K562 (cell line): ENCODE measurements around the gene HELZ. TPM values are rescaled to one million over a fixed set of nuclear protein-coding genes. Genes with fewer than 3 reads are reported as not detected.
A peak's percentile ranks its signal among the peaks of the same experiment; 100 is the strongest.

ENCODE experiments used
- ATAC-seq: fragments of 200-7000 bp; cut with Tn5 transposase; 3 replicates; pipeline ENCODE4 v1.9.1; 2020; ENCODE audit warnings: moderate library complexity
- BruUV-seq: library from RNA; stranded (reverse); fragments of 400-500 nt; replicated peaks from 2 replicates; lab custom pipeline; 2021; lab: Mats Ljungman, UMichigan
- CTCF ChIA-PET: fragments of 300-600 bp; formaldehyde crosslinking; extraction: SDS; loops from one replicate; lab custom pipeline; 2021; ENCODE audit warnings: low intra/inter-chr PET ratio; lab: Yijun Ruan, JAX
- POLR2A ChIA-PET: fragments of 300-600, 350-650 bp; sonication (Branson Sonifier 250); formaldehyde crosslinking; extraction: SDS; loops from one replicate; lab custom pipeline; 2021; ENCODE audit warnings: antibody characterized with exemption, inconsistent platforms; lab: Yijun Ruan, JAX
- DNase-seq, 4 experiments: peaks; one replicate each; pipeline versions ENCODE4 v3.0.0 to v3.0.0-alpha.2; 2011 to 2018; ENCODE audit warnings: low spot score in 3 of 4, mixed read lengths in 3 of 4; ENCODE audit errors: extremely low read depth in 1 of 4
- FAIRE-seq: peaks from 2 replicates; lab custom pipeline; 2011; peaks lifted over from hg19 to GRCh38; lab: Jason Lieb, UNC
- H2AFZ ChIP-seq: 2 replicates; pipeline ENCODE4 v1.6.0; 2011; ENCODE audit warnings: low read depth, low read length, control low read depth, inconsistent platforms
- H3K27ac ChIP-seq: fragments of 200-600 bp; 3 replicates; pipeline ENCODE4 v1.8.0; 2011; ENCODE audit warnings: low read depth, mild to moderate bottlenecking, control low read depth, inconsistent platforms, low read length, moderate library complexity, mixed read lengths; ENCODE audit errors: extremely low read depth
- H3K27me3 ChIP-seq, 2 experiments: fragments of 300-600 bp in 1 of 2; 2 replicates in 1 of 2; 3 replicates in 1 of 2; pipeline versions ENCODE4 v1.6.0 to v1.8.0; 2011; ENCODE audit warnings: inconsistent platforms in 2 of 2, low read length in 2 of 2, mild to moderate bottlenecking in 1 of 2, mixed read lengths in 1 of 2, moderate library complexity in 1 of 2; ENCODE audit not compliant: control insufficient read depth in 2 of 2, insufficient read depth in 2 of 2
- H3K36me3 ChIP-seq: fragments of 300-600 bp; 3 replicates; pipeline ENCODE4 v1.8.0; 2011; ENCODE audit warnings: mild to moderate bottlenecking, low read length, inconsistent platforms; ENCODE audit not compliant: control insufficient read depth, insufficient read depth
- H3K4me1 ChIP-seq, 2 experiments: fragments of 200-600 bp in 1 of 2; replicated peaks in 1 of 2; 2 replicates in 1 of 2; 3 replicates in 1 of 2; pipeline versions ENCODE4 v1.5.1 to v1.8.0; 2011; ENCODE audit warnings: inconsistent platforms in 2 of 2, low read length in 2 of 2, mild to moderate bottlenecking in 1 of 2, mixed read lengths in 1 of 2, moderate library complexity in 1 of 2; ENCODE audit not compliant: control insufficient read depth in 2 of 2, insufficient read depth in 2 of 2
- H3K4me2 ChIP-seq: 2 replicates; pipeline ENCODE4 v1.6.1; 2011; ENCODE audit warnings: low read length, control low read depth, inconsistent platforms, mixed read lengths; ENCODE audit not compliant: insufficient read depth
- H3K4me3 ChIP-seq: fragments of 200-600 bp; sonication (generic), shearing (Covaris generic); 2 replicates; pipeline ENCODE4 v1.5.1; 2016; ENCODE audit warnings: control low read depth, inconsistent platforms
- H3K79me2 ChIP-seq: fragments of 200-600 bp; 3 replicates; pipeline ENCODE4 v1.8.0; 2011; ENCODE audit warnings: low read length, inconsistent platforms; ENCODE audit not compliant: control insufficient read depth, insufficient read depth
- H3K9ac ChIP-seq, 2 experiments: 2 replicates each; pipeline versions ENCODE4 v1.6.0 to v1.6.1; 2011; ENCODE audit warnings: low read depth in 2 of 2, low read length in 2 of 2, control low read depth in 1 of 2, inconsistent platforms in 1 of 2, mild to moderate bottlenecking in 1 of 2, mixed read lengths in 1 of 2; ENCODE audit not compliant: insufficient read depth in 1 of 2
- H3K9me1 ChIP-seq: one replicate; pipeline ENCODE4 v1.6.0; 2011; ENCODE audit warnings: inconsistent platforms, mild to moderate bottlenecking, low read length, moderate library complexity; ENCODE audit not compliant: control insufficient read depth, insufficient read depth
- H3K9me3 ChIP-seq: replicated peaks from 2 replicates; pipeline ENCODE4 v1.5.1; 2011; ENCODE audit warnings: low read depth, low read length, inconsistent platforms; ENCODE audit not compliant: control insufficient read depth, insufficient read depth
- H4K20me1 ChIP-seq: replicated peaks from 2 replicates; pipeline ENCODE4 v1.6.1; 2011; ENCODE audit warnings: low read length, inconsistent platforms, mixed read lengths; ENCODE audit not compliant: control insufficient read depth, insufficient read depth
- ASH1L ChIP-seq: fragments of 450-650 bp; IDR thresholded peaks from 2 replicates; pipeline ENCODE4 v1.6.1; 2018; ENCODE audit warnings: borderline replicate concordance, mild to moderate bottlenecking, low read depth; ENCODE audit not compliant: partially characterized antibody
- CBFA2T3 ChIP-seq: fragments of 450-650 bp; IDR thresholded peaks from 2 replicates; pipeline ENCODE4 v1.6.1; 2017
- CEBPB ChIP-seq: fragments of 450-650 bp; IDR thresholded peaks from 2 replicates; pipeline ENCODE4 v1.6.1; 2016; ENCODE audit warnings: missing genetic modification characterization, missing compliant biosample characterization
- CEBPG ChIP-seq, 3 experiments: fragments of 200-800 bp in 1 of 3; sonication (Bioruptor generic) in 1 of 3; sonication (generic) in 1 of 3; formaldehyde crosslinking in 1 of 3; IDR thresholded peaks in 2 of 3; conservative IDR thresholded peaks in 1 of 3; 2 replicates each; pipeline versions ENCODE4 v1.6.1 to v1.8.0; 2016 to 2022; ENCODE audit warnings: missing compliant biosample characterization in 2 of 3, missing genetic modification characterization in 2 of 3, mild to moderate bottlenecking in 1 of 3, missing genetic modification reagents in 1 of 3
- FOXK1 ChIP-seq: sonication (generic); formaldehyde crosslinking; IDR thresholded peaks from 2 replicates; pipeline ENCODE4 v1.8.0; 2022; ENCODE audit warnings: missing genetic modification reagents, mild to moderate bottlenecking, borderline replicate concordance
- GATAD2A ChIP-seq: fragments of 450-650 bp; IDR thresholded peaks from 2 replicates; pipeline ENCODE4 v1.6.1; 2017
- NFIC ChIP-seq: fragments of 450-650 bp; IDR thresholded peaks from 2 replicates; pipeline ENCODE4 v1.6.1; 2017; ENCODE audit warnings: mild to moderate bottlenecking, inconsistent platforms
- SMARCE1 ChIP-seq: fragments of 450-650 bp; IDR thresholded peaks from 2 replicates; pipeline ENCODE4 v1.7.1; 2016; ENCODE audit warnings: mild to moderate bottlenecking
- XRCC4 ChIP-seq: IDR thresholded peaks from one replicate; pipeline ENCODE4 v1.6.1; 2011; ENCODE audit not compliant: insufficient read depth, insufficient read length; ENCODE audit errors: extremely low read depth
- WGBS: fragments of 100-300 bp; shearing (Covaris generic); methylation state at CpG from one replicate; pipeline ENCODE4 v1.1.6; 2016; ENCODE audit warnings: low coverage, mixed read lengths; ENCODE audit not compliant: insufficient coverage; ENCODE audit errors: missing lambda C conversion rate; 5-methylcytosine and 5-hydroxymethylcytosine counted together
- in situ Hi-C: fragments of 300-500 bp; cut with MboI; formaldehyde crosslinking; loops from 4 replicates; pipeline ENCODE4 v1.15.0; 2018; ENCODE audit warnings: inconsistent platforms, mixed read lengths
- intact Hi-C: fragments of 100-400 bp; cut with micrococcal nuclease; formaldehyde crosslinking; loops from 2 replicates; pipeline ENCODE4 v1.14.2; 2022
- polyA plus RNA-seq, 8 experiments: library from polyadenylated mRNA; depleted of rRNA in 4 of 8; stranded (reverse) in 5 of 8; unstranded in 3 of 8; fragments of >200 nt; fragmentation: Nextera tagmentation in 2 of 8; fragmentation: Illumina TruSeq in 1 of 8; extraction: Ambion mirVana in 2 of 8; extraction: Trizol in 1 of 8; gene quantifications; 2 replicates each; pipeline versions ENCODE4 v1.2.1 to v1.2.3, GENCODE V29; 2011 to 2014; ENCODE audit warnings: inconsistent platforms in 1 of 8, missing spikeins in 1 of 8
- total RNA-seq, 7 experiments: library from RNA; depleted of rRNA in 6 of 7; stranded (reverse); fragments of >200 nt in 6 of 7; fragmentation: Illumina TruSeq in 2 of 7; extraction: Trizol in 2 of 7; gene quantifications; 2 replicates each; pipeline versions ENCODE4 v1.2.1 to v1.2.3, GENCODE V29; 2011 to 2021; ENCODE audit warnings: low replicate concordance in 1 of 7
- TF ChIP-seq, protein P1 (sequence below): sonication (generic); formaldehyde crosslinking; IDR thresholded peaks from 2 replicates; pipeline ENCODE4 v1.8.0; 2023; ENCODE audit warnings: mild to moderate bottlenecking, missing genetic modification reagents

HELZ gene
- total and polyA plus RNA-seq, 9 of the 15 experiments (the other 6 are each of a cell fraction or from before 2014, with no cell fraction given), result 5.2 to 39.8 (median 17.3) TPM

DNA sequence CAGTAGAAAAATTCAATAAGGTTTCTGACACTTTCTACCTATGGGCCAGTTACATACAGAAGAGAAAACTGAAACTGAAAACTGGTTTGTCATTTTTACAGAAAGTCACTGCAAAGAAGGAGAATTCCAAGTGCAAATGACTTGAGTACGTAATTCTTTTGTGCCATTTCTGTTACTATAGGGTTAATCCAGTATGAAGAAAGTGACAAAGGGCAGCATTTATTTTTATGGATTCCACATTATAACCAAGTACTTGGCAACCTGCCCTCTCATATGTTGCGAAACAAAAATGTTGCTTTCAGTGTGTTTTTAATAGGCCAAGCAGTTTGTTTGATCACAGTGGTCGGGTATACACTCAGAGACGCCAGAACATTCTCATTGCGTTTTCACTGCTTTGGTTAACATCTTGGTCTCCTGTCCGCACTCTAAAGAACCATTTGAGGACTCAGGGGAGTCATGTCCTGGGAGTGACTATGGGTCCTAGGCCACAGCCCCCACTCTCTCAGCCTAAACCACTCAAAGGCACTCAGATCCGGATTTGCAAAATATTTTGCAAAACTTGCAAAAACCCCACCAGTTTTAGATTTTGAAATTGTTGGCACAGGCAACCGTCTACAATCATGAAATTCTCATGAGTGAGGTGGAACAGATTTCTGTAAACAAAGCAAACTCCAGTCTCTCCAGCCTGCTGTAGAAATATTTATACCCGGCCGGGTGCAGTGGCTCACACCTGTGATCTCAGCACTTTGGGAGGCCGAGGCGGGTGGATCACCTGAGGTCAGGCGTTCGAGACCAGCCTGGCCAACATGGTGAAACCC is 15.4 kb upstream of the HELZ start:
- 43% methylated on average over 14 of the region's 14 CpGs for WGBS
- Histone ChIP-seq H4K20me1 (no peaks in the 10 kb centered on the region), H3K9ac (no peak overlapping the region), H3K27ac (no peak overlapping the region), H3K9me3 (no peaks in the 10 kb centered on the region), H3K79me2 (no peaks in the 10 kb centered on the region), H3K36me3 (no peaks in the 10 kb centered on the region), H3K4me3 (no peak overlapping the region), H3K9me1 (no peaks in the 10 kb centered on the region), H3K4me2 (no peak overlapping the region), H2AFZ (no peak overlapping the region)
- BruUV-seq, result no TSS peak
- DNase-seq (no peak), FAIRE-seq (no peak), ATAC-seq (no peak)
- POLR2A ChIA-PET, result no interaction called here
- in situ Hi-C loops, result no loop called here
- CTCF ChIA-PET, result no interaction called here
- TF ChIP-seq XRCC4 (no peak), SMARCE1 (no peak), ASH1L (no peak), CBFA2T3 (no peak), CEBPB (tag) (peak; percentile 85), FOXK1 (CRISPR knock-in tag) (no peak), GATAD2A (no peak), CEBPG (CRISPR knock-in tag; IDR thresholded peaks at IDR 0.05) (no peak), CEBPG (tag; conservative IDR thresholded peaks at IDR 0.05 in 1 of 2, IDR thresholded peaks at IDR 0.05 in 1 of 2) (0 out of 4 replicates have a peak, but pooled peaks have one; percentile 14 to 38), NFIC (peak; percentile 27; the same call in 1 of the 2 replicates)
- TF ChIP-seq, protein P1, sequence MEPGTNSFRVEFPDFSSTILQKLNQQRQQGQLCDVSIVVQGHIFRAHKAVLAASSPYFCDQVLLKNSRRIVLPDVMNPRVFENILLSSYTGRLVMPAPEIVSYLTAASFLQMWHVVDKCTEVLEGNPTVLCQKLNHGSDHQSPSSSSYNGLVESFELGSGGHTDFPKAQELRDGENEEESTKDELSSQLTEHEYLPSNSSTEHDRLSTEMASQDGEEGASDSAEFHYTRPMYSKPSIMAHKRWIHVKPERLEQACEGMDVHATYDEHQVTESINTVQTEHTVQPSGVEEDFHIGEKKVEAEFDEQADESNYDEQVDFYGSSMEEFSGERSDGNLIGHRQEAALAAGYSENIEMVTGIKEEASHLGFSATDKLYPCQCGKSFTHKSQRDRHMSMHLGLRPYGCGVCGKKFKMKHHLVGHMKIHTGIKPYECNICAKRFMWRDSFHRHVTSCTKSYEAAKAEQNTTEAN (CRISPR knock-in tag), result no peak
- TF ChIP-seq, all 486 proteins: peak for 3
- Histone ChIP-seq H3K27me3 (no peaks in the 10 kb centered on the region), H3K4me1 (peaks cover 0 to 4% of the 10 kb centered on the region in 2 experiments; a peak in 3 of 5 replicates)
- intact Hi-C loops, result no loop called here
